ENCODE measurements around the gene KAT5. TPM values are rescaled to one million over a fixed set of nuclear protein-coding genes. Genes with fewer than 3 reads are reported as not detected.
"Not testable (repeated sequence)": the region's sequence is repeated elsewhere in the genome, so short reads cannot be mapped to it uniquely, and the experiment has no call there.

The KAT5 gene
- total and polyA plus RNA-seq, 4 donors: 41.5 to 81.2 (median 77.4) TPM

DNA sequence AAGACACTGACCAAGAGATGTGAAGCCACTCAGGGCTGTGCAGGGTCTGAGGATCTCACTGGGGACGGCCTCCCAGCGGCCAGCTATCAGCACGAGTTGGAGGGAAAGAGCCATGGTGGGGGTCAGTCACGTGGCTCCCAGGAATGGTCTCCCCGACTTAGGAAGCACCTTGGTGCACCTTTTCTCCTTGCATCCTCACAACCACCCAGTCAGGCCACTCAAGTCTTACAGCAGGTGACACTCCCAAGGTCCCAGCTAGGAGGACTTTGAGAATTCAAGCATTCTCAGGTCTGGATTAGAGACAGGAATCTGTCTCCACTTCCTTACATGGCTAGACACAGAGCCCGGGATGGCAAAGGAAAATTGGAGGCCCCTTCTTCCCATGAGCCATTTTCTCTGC, 5.9 kb downstream of the KAT5 start:
- Histone ChIP-seq H3K4me3 (ENCODE audit: low read depth, low read length) (no peak overlapping the region), H3K4me1 (ENCODE audit: control insufficient read depth, insufficient read depth, low read length) (peaks cover 38% of the 10 kb centered on the region), H3K27ac (ENCODE audit: low read depth, low read length) (no peak overlapping the region), H3K27me3 (ENCODE audit: control insufficient read depth, insufficient read depth, low read length) (no peaks in the 10 kb centered on the region), H3K9me3 (ENCODE audit: control insufficient read depth, insufficient read depth, low read length) (no peaks in the 10 kb centered on the region), H3K36me3 (ENCODE audit: control insufficient read depth, insufficient read depth, low read length) (peaks cover 67% of the 10 kb centered on the region)
- 86% methylated on average over 3 of the region's 6 CpGs for WGBS (ENCODE audit: insufficient coverage)
- DNase-seq (ENCODE audit: low read depth in 4 of 6, low spot score in 6 of 6): no peak

- Histone ChIP-seq H3K9me3 (ENCODE audit: control insufficient read depth, insufficient read depth, low read length) (no peaks in the 10 kb centered on the region), H3K27ac (ENCODE audit: low read depth, low read length) (no peak overlapping the region), H3K27me3 (ENCODE audit: control insufficient read depth, insufficient read depth, low read length) (no peaks in the 10 kb centered on the region), H3K36me3 (ENCODE audit: control insufficient read depth, insufficient read depth, low read length) (peaks cover 61% of the 10 kb centered on the region), H3K4me3 (ENCODE audit: low read depth, low read length) (no peak overlapping the region), H3K4me1 (ENCODE audit: control insufficient read depth, insufficient read depth, low read length) (peaks cover 31% of the 10 kb centered on the region)
- no peak for DNase-seq (ENCODE audit: low read depth in 4 of 6, low spot score in 6 of 6)
- WGBS (ENCODE audit: insufficient coverage): 96% methylated on average over 4 of the region's 4 CpGs
Observed at GRCh38 chr11:65718531-65718930, 6.5 kb downstream of the KAT5 start.

GRCh38 chr11:65718964-65719492, 7.0 kb downstream of the KAT5 start:
- Histone ChIP-seq H3K36me3 (ENCODE audit: control insufficient read depth, insufficient read depth, low read length) (peaks cover 56% of the 10 kb centered on the region), H3K27me3 (ENCODE audit: control insufficient read depth, insufficient read depth, low read length) (no peaks in the 10 kb centered on the region), H3K4me1 (ENCODE audit: control insufficient read depth, insufficient read depth, low read length) (peaks cover 26% of the 10 kb centered on the region), H3K27ac (ENCODE audit: low read depth, low read length) (no peak overlapping the region), H3K9me3 (ENCODE audit: control insufficient read depth, insufficient read depth, low read length) (no peaks in the 10 kb centered on the region), H3K4me3 (ENCODE audit: low read depth, low read length) (peak overlapping the region; percentile 73)
- WGBS (ENCODE audit: insufficient coverage): 67% methylated on average over 7 of the region's 10 CpGs
- no peak for DNase-seq (ENCODE audit: low read depth in 4 of 6, low spot score in 6 of 6)

DNA sequence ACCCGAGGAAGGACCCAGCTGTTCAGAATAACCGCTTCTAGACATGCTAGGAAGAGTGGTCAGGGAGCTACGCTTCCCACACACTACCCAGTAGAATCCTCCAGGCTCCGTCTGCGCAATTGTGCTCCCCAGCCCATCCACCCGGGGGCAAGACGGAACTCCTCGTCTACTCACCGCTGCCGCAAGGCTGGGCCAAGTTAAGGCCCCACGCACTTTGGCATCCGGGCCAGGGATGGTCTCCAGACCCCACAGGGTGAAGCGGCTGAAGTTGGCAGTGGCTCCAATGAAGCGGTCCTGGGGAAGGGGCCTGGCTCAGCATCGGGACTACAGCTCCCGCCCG, 7.8 kb downstream of the KAT5 start:
- H3K9me3 ChIP-seq (ENCODE audit: control insufficient read depth, insufficient read depth, low read length): no peaks in the 10 kb centered on the region
- WGBS (ENCODE audit: insufficient coverage): 7% methylated on average over 17 of the region's 17 CpGs
- DNase-seq (ENCODE audit: low read depth in 4 of 6, low spot score in 6 of 6): no peak
- H3K4me3 ChIP-seq (ENCODE audit: low read depth, low read length): peak overlapping the region; percentile 73
- no peaks in the 10 kb centered on the region for H3K27me3 ChIP-seq (ENCODE audit: control insufficient read depth, insufficient read depth, low read length)
- peaks cover 48% of the 10 kb centered on the region for H3K36me3 ChIP-seq (ENCODE audit: control insufficient read depth, insufficient read depth, low read length)
- H3K27ac ChIP-seq (ENCODE audit: low read depth, low read length): no peak overlapping the region
- peaks cover 26% of the 10 kb centered on the region for H3K4me1 ChIP-seq (ENCODE audit: control insufficient read depth, insufficient read depth, low read length)

- Histone ChIP-seq H3K4me3 (ENCODE audit: low read depth, low read length) (peak within 1 kb of the TSS; percentile 73), H3K9me3 (ENCODE audit: control insufficient read depth, insufficient read depth, low read length) (no peaks in the 10 kb centered on the region), H3K4me1 (ENCODE audit: control insufficient read depth, insufficient read depth, low read length) (peaks cover 26% of the 10 kb centered on the region), H3K27ac (ENCODE audit: low read depth, low read length) (peak within 1 kb of the TSS; percentile 91), H3K27me3 (ENCODE audit: control insufficient read depth, insufficient read depth, low read length) (no peaks in the 10 kb centered on the region), H3K36me3 (ENCODE audit: control insufficient read depth, insufficient read depth, low read length) (peaks cover 43% of the 10 kb centered on the region)
- DNase-seq (ENCODE audit: low read depth in 4 of 6, low spot score in 6 of 6): peak; percentile 79 to 97 (median 84)
- WGBS (ENCODE audit: insufficient coverage): under 1% methylated on average over 69 of the region's 76 CpGs
Observed at GRCh38 chr11:65720211-65720934, 8.3 kb downstream of the KAT5 start, which contains the start of gene RNASEH2C. RNASEH2C (minus strand) TSS chr11:65720798; CDS start chr11:65720758, 40 bp downstream.

DNA sequence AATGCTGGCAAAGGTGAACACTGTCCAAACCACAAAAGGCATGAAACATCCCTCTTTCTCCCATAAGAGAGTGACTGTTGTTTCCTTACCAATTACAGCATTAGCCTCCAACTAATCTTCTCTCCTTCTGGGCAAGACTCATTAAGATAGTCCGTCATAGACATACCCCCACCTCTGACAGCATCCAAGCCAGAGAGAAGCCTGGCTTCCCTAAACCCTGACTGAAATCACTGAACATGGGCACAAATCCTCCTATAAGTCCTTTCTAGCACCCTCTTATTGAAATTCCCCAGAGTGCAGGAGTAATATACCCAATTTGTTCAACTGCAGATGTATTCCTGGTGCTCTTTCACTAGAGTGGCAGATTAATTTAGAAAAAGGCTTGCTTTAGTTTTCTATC, 10.2 kb downstream of the KAT5 start:
- Histone ChIP-seq H3K4me3 (ENCODE audit: low read depth, low read length) (no peak overlapping the region), H3K27ac (ENCODE audit: low read depth, low read length) (no peak overlapping the region), H3K9me3 (ENCODE audit: control insufficient read depth, insufficient read depth, low read length) (no peaks in the 10 kb centered on the region), H3K27me3 (ENCODE audit: control insufficient read depth, insufficient read depth, low read length) (no peaks in the 10 kb centered on the region), H3K36me3 (ENCODE audit: control insufficient read depth, insufficient read depth, low read length) (peaks cover 30% of the 10 kb centered on the region), H3K4me1 (ENCODE audit: control insufficient read depth, insufficient read depth, low read length) (peaks cover 26% of the 10 kb centered on the region)
- no peak for DNase-seq (ENCODE audit: low read depth in 4 of 6, low spot score in 6 of 6)
- 89% methylated on average over 1 of the region's 1 CpG for WGBS (ENCODE audit: insufficient coverage)

DNA sequence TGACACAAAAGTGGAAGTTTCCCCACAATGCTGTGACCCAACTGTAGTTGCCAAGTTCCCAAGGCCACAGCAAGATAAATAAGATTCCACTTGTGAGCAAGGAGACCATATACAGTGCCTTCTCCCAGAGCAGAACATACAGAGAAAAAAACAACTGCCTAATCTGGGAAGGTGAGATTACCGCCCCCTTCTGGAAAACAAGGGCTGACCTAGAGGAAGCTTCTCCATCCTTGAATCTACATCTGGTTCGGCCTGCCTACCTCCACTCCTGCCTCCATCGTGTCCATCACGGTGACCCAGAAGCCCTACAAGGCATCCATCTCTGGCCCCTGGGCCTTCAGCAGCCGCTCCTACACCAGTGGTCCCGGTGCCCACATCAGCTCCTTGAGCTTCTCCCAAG, 14.6 kb downstream of the KAT5 start:
- no peaks in the 10 kb centered on the region for H3K9me3 ChIP-seq (ENCODE audit: control insufficient read depth, insufficient read depth, low read length)
- DNase-seq (ENCODE audit: low read depth in 4 of 6, low spot score in 6 of 6): no peak
- 52% methylated on average over 4 of the region's 6 CpGs for WGBS (ENCODE audit: insufficient coverage)
- no peak overlapping the region for H3K4me3 ChIP-seq (ENCODE audit: low read depth, low read length)
- no peaks in the 10 kb centered on the region for H3K4me1 ChIP-seq (ENCODE audit: control insufficient read depth, insufficient read depth, low read length)
- H3K27ac ChIP-seq (ENCODE audit: low read depth, low read length): no peak overlapping the region
- H3K36me3 ChIP-seq (ENCODE audit: control insufficient read depth, insufficient read depth, low read length): peaks cover 11% of the 10 kb centered on the region
- H3K27me3 ChIP-seq (ENCODE audit: control insufficient read depth, insufficient read depth, low read length): no peaks in the 10 kb centered on the region

- no peaks in the 10 kb centered on the region for H3K9me3 ChIP-seq (ENCODE audit: control insufficient read depth, insufficient read depth, low read length)
- H3K27me3 ChIP-seq (ENCODE audit: control insufficient read depth, insufficient read depth, low read length): no peaks in the 10 kb centered on the region
- WGBS (ENCODE audit: insufficient coverage): 89% methylated on average over 13 of the region's 15 CpGs
- H3K4me1 ChIP-seq (ENCODE audit: control insufficient read depth, insufficient read depth, low read length): no peaks in the 10 kb centered on the region
- DNase-seq (ENCODE audit: low read depth in 4 of 6, low spot score in 6 of 6): no peak
- H3K27ac ChIP-seq (ENCODE audit: low read depth, low read length): no peak overlapping the region
- H3K4me3 ChIP-seq (ENCODE audit: low read depth, low read length): no peak overlapping the region
- H3K36me3 ChIP-seq (ENCODE audit: control insufficient read depth, insufficient read depth, low read length): peaks cover 11% of the 10 kb centered on the region
Observed at GRCh38 chr11:65727865-65728264, 15.8 kb downstream of the KAT5 start.

GRCh38 chr11:65730461-65730860, 18.4 kb downstream of the KAT5 start:
- WGBS (ENCODE audit: insufficient coverage): 56% methylated on average over 2 of the region's 5 CpGs
- Histone ChIP-seq H3K27ac (ENCODE audit: low read depth, low read length) (no peak overlapping the region), H3K4me1 (ENCODE audit: control insufficient read depth, insufficient read depth, low read length) (no peaks in the 10 kb centered on the region), H3K4me3 (ENCODE audit: low read depth, low read length) (no peak overlapping the region), H3K9me3 (ENCODE audit: control insufficient read depth, insufficient read depth, low read length) (no peaks in the 10 kb centered on the region), H3K27me3 (ENCODE audit: control insufficient read depth, insufficient read depth, low read length) (no peaks in the 10 kb centered on the region), H3K36me3 (ENCODE audit: control insufficient read depth, insufficient read depth, low read length) (peaks cover 11% of the 10 kb centered on the region)
- DNase-seq (ENCODE audit: low read depth in 4 of 6, low spot score in 6 of 6): no peak

DNA sequence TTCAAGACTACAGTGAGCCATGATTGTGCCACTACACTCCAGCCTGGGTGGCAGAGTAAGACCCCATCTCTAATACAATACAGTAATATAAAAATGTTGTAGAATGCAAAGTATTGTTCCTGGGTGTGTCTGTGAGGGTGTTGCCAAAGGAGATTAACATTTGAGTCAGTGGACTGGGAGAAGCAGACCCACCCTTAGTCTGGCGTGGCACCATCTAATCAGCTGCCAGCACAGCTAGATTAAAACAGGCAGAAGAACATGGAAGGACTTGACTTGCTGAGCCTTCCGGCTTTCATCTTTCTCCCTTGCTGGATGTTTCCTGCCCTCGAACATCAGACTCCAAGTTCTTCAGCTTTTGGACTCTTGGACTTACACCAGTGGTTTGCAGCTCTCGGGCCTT, 23.1 kb downstream of the KAT5 start:
- not testable (repeated sequence) for H3K36me3 ChIP-seq (ENCODE audit: control insufficient read depth, insufficient read depth, low read length); H3K4me3 ChIP-seq (ENCODE audit: low read depth, low read length); H3K4me1 ChIP-seq (ENCODE audit: control insufficient read depth, insufficient read depth, low read length); H3K9me3 ChIP-seq (ENCODE audit: control insufficient read depth, insufficient read depth, low read length); DNase-seq (ENCODE audit: low read depth in 4 of 6, low spot score in 6 of 6); H3K27me3 ChIP-seq (ENCODE audit: control insufficient read depth, insufficient read depth, low read length); H3K27ac ChIP-seq (ENCODE audit: low read depth, low read length)
- WGBS (ENCODE audit: insufficient coverage): 86% methylated on average over 4 of the region's 4 CpGs
